Spleen (tissue), 7 donors: ENCODE measurements around the gene RBM38.

Experiments used
- CTCF ChIP-seq, 11 experiments: fragments of 200-600 bp in 7 of 11; fragments of 450-650 bp in 4 of 11; sonication (generic) in 4 of 11; IDR thresholded peaks in 8 of 11; conservative IDR thresholded peaks in 3 of 11; 1 replicate in 7 of 11; 2 replicates in 4 of 11; pipeline versions ENCODE4 v1.4.0 to v1.8.0; 2016 to 2021; ENCODE audit warnings: antibody characterized with exemption in 11 of 11, inconsistent platforms in 4 of 11, mild to moderate bottlenecking in 1 of 11
- POLR2A ChIP-seq, 3 donors: fragments of 450-650 bp; IDR thresholded peaks; one replicate each; pipeline ENCODE4 v1.5.1; 2017; ENCODE audit warnings: antibody characterized with exemption in 3 of 3, mild to moderate bottlenecking in 1 of 3
- donor health status: DM: no; HTN: no; CAD: no; lungs with moderate emphysema.
- donor health status: DM: no; HTN: no; CAD: no.
- donor health status: DM: no; HTN: no; CAD: no.

- TF ChIP-seq CTCF (IDR thresholded peaks at IDR 0.05 in 8 of 11, conservative IDR thresholded peaks at IDR 0.05 in 3 of 11) (no peak), POLR2A (IDR thresholded peaks at IDR 0.05) (no peak)
Observed at GRCh38 chr20:57403216-57403615, 12.0 kb downstream of the RBM38 start.
